HEK293 (cell line): Measurements from ENCODE around the gene KHSRP.

Experiments
- ELK4 ChIP-seq: IDR thresholded peaks from 2 replicates; pipeline ENCODE4 v1.6.1; 2011; ENCODE audit warnings: mild to moderate bottlenecking, low read depth, low read length, borderline replicate concordance
- GLI4 ChIP-seq: fragments of 450-650 bp; formaldehyde crosslinking; IDR thresholded peaks from 2 replicates; pipeline ENCODE4 v1.5.1; 2016; ENCODE audit warnings: missing biosample characterization, missing genetic modification characterization
- PRDM1 ChIP-seq: fragments of 450-650 bp; formaldehyde crosslinking; IDR thresholded peaks from 2 replicates; pipeline ENCODE4; 2016; ENCODE audit warnings: missing biosample characterization, missing genetic modification characterization
- PRDM6 ChIP-seq: fragments of 450-650 bp; formaldehyde crosslinking; IDR thresholded peaks from 2 replicates; pipeline ENCODE4 v1.5.1; 2017; ENCODE audit warnings: missing biosample characterization, missing genetic modification characterization
- YY1 ChIP-seq: fragments of 450-650 bp; formaldehyde crosslinking; IDR thresholded peaks from 2 replicates; pipeline ENCODE4 v1.5.1; 2018; ENCODE audit warnings: missing biosample characterization, missing genetic modification characterization
- ZNF138 ChIP-seq: fragments of 450-650 bp; formaldehyde crosslinking; IDR thresholded peaks from 2 replicates; pipeline ENCODE4 v1.5.1; 2016; ENCODE audit warnings: missing biosample characterization, missing genetic modification characterization, borderline replicate concordance
- ZNF148 ChIP-seq: fragments of 450-650 bp; formaldehyde crosslinking; IDR thresholded peaks from 2 replicates; pipeline ENCODE4 v1.5.0; 2017; ENCODE audit warnings: missing biosample characterization, missing genetic modification characterization, borderline replicate concordance
- ZNF274 ChIP-seq, 2 experiments: fragments of 200-500 bp in 1 of 2; fragments of 450-650 bp in 1 of 2; sonication (Bioruptor generic) in 1 of 2; formaldehyde crosslinking in 1 of 2; IDR thresholded peaks; 2 replicates each; pipeline versions ENCODE4 v1.5.1 to v1.6.1; 2014 to 2016; ENCODE audit warnings: borderline replicate concordance in 1 of 2, inconsistent platforms in 1 of 2, low read length in 1 of 2, missing biosample characterization in 1 of 2, missing genetic modification characterization in 1 of 2
- ZNF391 ChIP-seq: fragments of 450-650 bp; formaldehyde crosslinking; IDR thresholded peaks from 2 replicates; pipeline ENCODE4 v1.5.1; 2016; ENCODE audit warnings: low read depth, missing biosample characterization, missing genetic modification characterization, borderline replicate concordance
- ZNF398 ChIP-seq: fragments of 450-650 bp; formaldehyde crosslinking; IDR thresholded peaks from 2 replicates; pipeline ENCODE4 v1.5.1; 2017; ENCODE audit warnings: missing biosample characterization, missing genetic modification characterization
- ZNF561 ChIP-seq: fragments of 450-650 bp; IDR thresholded peaks from 2 replicates; pipeline ENCODE4 v1.5.1; 2018; ENCODE audit warnings: missing biosample characterization, missing genetic modification characterization, borderline replicate concordance
- ZNF585B ChIP-seq: fragments of 450-650 bp; formaldehyde crosslinking; IDR thresholded peaks from 2 replicates; pipeline ENCODE4 v1.5.1; 2016; ENCODE audit warnings: missing biosample characterization, missing genetic modification characterization
- ZNF704 ChIP-seq: fragments of 450-650 bp; formaldehyde crosslinking; IDR thresholded peaks from 2 replicates; pipeline ENCODE4 v1.5.1; 2016; ENCODE audit warnings: missing biosample characterization, missing genetic modification characterization
- ZNF791 ChIP-seq: fragments of 450-650 bp; formaldehyde crosslinking; IDR thresholded peaks from 2 replicates; pipeline ENCODE4 v1.5.1; 2016; ENCODE audit warnings: missing biosample characterization, missing genetic modification characterization
- TF ChIP-seq, protein P1 (sequence below): fragments of 450-650 bp; formaldehyde crosslinking; IDR thresholded peaks from 2 replicates; pipeline ENCODE4 v1.5.1; 2017; ENCODE audit warnings: missing biosample characterization, missing genetic modification characterization
- TF ChIP-seq, protein P2 (sequence below): fragments of 450-650 bp; formaldehyde crosslinking; IDR thresholded peaks from 2 replicates; pipeline ENCODE4 v1.5.1; 2016; ENCODE audit warnings: missing biosample characterization, missing genetic modification characterization
- TF ChIP-seq, protein P3 (sequence below): fragments of 450-650 bp; formaldehyde crosslinking; IDR thresholded peaks from 2 replicates; pipeline ENCODE4 v1.5.1; 2016; ENCODE audit warnings: missing biosample characterization, missing genetic modification characterization
- TF ChIP-seq, protein P4 (sequence below): fragments of 450-650 bp; formaldehyde crosslinking; conservative IDR thresholded peaks from 2 replicates; pipeline ENCODE4 v1.5.1; 2016; ENCODE audit warnings: low read depth, missing biosample characterization, missing genetic modification characterization

KHSRP gene

GRCh38 chr19:6393074-6393982 lies 31.3 kb downstream of the KHSRP start, which contains the start of gene GTF2F1 (continued):
- peak; percentile 87 for TF ChIP-seq ZNF398
- TF ChIP-seq ZNF274 (IDR thresholded peaks at IDR 0.05; ENCODE audit: low read length): no peak
- TF ChIP-seq ZNF274 (tag by site-specific recombination; IDR thresholded peaks at IDR 0.05; ENCODE audit: borderline replicate concordance): no peak
- TF ChIP-seq PRDM1 (tag by site-specific recombination): no peak
- TF ChIP-seq ZNF585B (tag by site-specific recombination): no peak
- TF ChIP-seq ZNF138 (tag by site-specific recombination): no peak
- TF ChIP-seq YY1 (tag by site-specific recombination): no peak
- 0 out of 2 replicates have a peak, but pooled peaks have one; percentile 7 for TF ChIP-seq ZNF391 (tag by site-specific recombination)
- TF ChIP-seq PRDM6 (tag by site-specific recombination): no peak
- TF ChIP-seq, protein P1, sequence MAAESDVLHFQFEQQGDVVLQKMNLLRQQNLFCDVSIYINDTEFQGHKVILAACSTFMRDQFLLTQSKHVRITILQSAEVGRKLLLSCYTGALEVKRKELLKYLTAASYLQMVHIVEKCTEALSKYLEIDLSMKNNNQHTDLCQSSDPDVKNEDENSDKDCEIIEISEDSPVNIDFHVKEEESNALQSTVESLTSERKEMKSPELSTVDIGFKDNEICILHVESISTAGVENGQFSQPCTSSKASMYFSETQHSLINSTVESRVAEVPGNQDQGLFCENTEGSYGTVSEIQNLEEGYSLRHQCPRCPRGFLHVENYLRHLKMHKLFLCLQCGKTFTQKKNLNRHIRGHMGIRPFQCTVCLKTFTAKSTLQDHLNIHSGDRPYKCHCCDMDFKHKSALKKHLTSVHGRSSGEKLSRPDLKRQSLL (tag by site-specific recombination): peak; percentile 67; the same call in 1 of the 2 replicates
- peak; percentile 78; the same call in 1 of the 2 replicates for TF ChIP-seq GLI4 (tag by site-specific recombination)
- TF ChIP-seq, protein P2, sequence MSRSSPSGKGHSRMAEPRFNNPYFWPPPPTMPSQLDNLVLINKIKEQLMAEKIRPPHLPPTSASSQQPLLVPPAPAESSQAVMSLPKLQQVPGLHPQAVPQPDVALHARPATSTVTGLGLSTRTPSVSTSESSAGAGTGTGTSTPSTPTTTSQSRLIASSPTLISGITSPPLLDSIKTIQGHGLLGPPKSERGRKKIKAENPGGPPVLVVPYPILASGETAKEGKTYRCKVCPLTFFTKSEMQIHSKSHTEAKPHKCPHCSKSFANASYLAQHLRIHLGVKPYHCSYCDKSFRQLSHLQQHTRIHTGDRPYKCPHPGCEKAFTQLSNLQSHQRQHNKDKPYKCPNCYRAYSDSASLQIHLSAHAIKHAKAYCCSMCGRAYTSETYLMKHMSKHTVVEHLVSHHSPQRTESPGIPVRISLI: no peak
- TF ChIP-seq ZNF791 (tag by site-specific recombination): no peak
- TF ChIP-seq ZNF561: 0 out of 2 replicates have a peak, but pooled peaks have one; percentile 15
- TF ChIP-seq, protein P3, sequence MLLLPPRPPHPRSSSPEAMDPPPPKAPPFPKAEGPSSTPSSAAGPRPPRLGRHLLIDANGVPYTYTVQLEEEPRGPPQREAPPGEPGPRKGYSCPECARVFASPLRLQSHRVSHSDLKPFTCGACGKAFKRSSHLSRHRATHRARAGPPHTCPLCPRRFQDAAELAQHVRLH (tag by site-specific recombination): peak; percentile 91
- no peak for TF ChIP-seq ELK4
- TF ChIP-seq ZNF148: no peak
- TF ChIP-seq, protein P4, sequence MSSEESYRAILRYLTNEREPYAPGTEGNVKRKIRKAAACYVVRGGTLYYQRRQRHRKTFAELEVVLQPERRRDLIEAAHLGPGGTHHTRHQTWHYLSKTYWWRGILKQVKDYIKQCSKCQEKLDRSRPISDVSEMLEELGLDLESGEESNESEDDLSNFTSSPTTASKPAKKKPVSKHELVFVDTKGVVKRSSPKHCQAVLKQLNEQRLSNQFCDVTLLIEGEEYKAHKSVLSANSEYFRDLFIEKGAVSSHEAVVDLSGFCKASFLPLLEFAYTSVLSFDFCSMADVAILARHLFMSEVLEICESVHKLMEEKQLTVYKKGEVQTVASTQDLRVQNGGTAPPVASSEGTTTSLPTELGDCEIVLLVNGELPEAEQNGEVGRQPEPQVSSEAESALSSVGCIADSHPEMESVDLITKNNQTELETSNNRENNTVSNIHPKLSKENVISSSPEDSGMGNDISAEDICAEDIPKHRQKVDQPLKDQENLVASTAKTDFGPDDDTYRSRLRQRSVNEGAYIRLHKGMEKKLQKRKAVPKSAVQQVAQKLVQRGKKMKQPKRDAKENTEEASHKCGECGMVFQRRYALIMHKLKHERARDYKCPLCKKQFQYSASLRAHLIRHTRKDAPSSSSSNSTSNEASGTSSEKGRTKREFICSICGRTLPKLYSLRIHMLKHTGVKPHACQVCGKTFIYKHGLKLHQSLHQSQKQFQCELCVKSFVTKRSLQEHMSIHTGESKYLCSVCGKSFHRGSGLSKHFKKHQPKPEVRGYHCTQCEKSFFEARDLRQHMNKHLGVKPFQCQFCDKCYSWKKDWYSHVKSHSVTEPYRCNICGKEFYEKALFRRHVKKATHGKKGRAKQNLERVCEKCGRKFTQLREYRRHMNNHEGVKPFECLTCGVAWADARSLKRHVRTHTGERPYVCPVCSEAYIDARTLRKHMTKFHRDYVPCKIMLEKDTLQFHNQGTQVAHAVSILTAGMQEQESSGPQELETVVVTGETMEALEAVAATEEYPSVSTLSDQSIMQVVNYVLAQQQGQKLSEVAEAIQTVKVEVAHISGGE: peak; percentile 89
- no peak for TF ChIP-seq ZNF704
